ENCODE data around the gene ZFP36L1. TPM values are rescaled to one million over a fixed set of nuclear protein-coding genes. Genes with fewer than 3 reads are reported as not detected.

Gene ZFP36L1
- polyA plus RNA-seq, 1 donor from 2014 or later = 0.48 TPM

DNA sequence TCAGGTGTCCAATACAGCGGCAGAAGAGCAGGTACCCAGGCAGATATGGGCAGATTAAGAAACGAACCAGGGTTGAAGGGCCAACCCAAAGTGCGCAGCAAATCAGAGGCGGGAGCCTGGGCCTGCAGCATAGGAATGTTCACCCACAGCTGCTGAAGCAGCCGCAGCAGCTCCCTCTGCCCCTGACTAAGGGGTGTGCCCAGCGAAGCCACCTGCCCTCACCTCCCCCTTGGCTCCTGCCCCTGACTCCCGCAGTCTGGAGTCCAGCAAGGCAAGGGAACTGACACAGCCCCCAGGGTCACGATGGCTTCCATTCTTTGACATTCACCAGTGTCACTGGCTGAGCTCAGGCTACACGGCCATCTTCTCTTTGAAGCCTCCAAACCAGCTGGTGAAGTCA is 27.3 kb upstream of the ZFP36L1 start:
- no peaks in the 10 kb centered on the region for H4K20me1 ChIP-seq (ENCODE audit: insufficient read depth)
- H3K27ac ChIP-seq (ENCODE audit: low read length) = no peak overlapping the region
- no peaks in the 10 kb centered on the region for H3K27me3 ChIP-seq (ENCODE audit: insufficient read depth, low read depth, low read length)
- H3K9ac ChIP-seq (ENCODE audit: low read length) = no peak overlapping the region
- H3K36me3 ChIP-seq (ENCODE audit: insufficient read depth, low read length) = no peaks in the 10 kb centered on the region
- TF ChIP-seq RAD21 (conservative IDR thresholded peaks at IDR 0.05) = no peak
- no peak for TF ChIP-seq EP300 (conservative IDR thresholded peaks at IDR 0.05; ENCODE audit: poor library complexity, severe bottlenecking)
- TF ChIP-seq CTCF (IDR thresholded peaks at IDR 0.05; ENCODE audit: poor library complexity, severe bottlenecking) = no peak
- no peak for TF ChIP-seq REST (IDR thresholded peaks at IDR 0.05; ENCODE audit: borderline replicate concordance)
- no peak for TF ChIP-seq MXI1 (conservative IDR thresholded peaks at IDR 0.05; ENCODE audit: poor library complexity, severe bottlenecking)
- no peak for TF ChIP-seq TAF1 (IDR thresholded peaks at IDR 0.05; ENCODE audit: low read depth)
- no peak for TF ChIP-seq EZH2 (IDR thresholded peaks at IDR 0.05; ENCODE audit: borderline replicate concordance, insufficient read depth, low read length, poor library complexity, severe bottlenecking)
- no peak for TF ChIP-seq SMC3 (conservative IDR thresholded peaks at IDR 0.05; ENCODE audit: poor library complexity)
- no peak for TF ChIP-seq POLR2AphosphoS5 (IDR thresholded peaks at IDR 0.05)
- no peak overlapping the region for H3K4me2 ChIP-seq (ENCODE audit: low read length)
- H3F3A ChIP-seq (ENCODE audit: insufficient read depth, low read length, poor library complexity, severe bottlenecking) = no peaks in the 10 kb centered on the region
- H2AFZ ChIP-seq (ENCODE audit: low read depth, low read length) = no peak overlapping the region
- no peak overlapping the region for H3K4me3 ChIP-seq (ENCODE audit: low read length)
- H3K9me3 ChIP-seq (ENCODE audit: low read length) = no peaks in the 10 kb centered on the region
- no peaks in the 10 kb centered on the region for H3K9me2 ChIP-seq (ENCODE audit: insufficient read depth, low read length)
- H3K79me2 ChIP-seq (replicated peaks; ENCODE audit: insufficient read depth, low read length) = no peaks in the 10 kb centered on the region

GRCh38 chr14:68819260-68819691 is 26.4 kb upstream of the ZFP36L1 start:
- no peaks in the 10 kb centered on the region for H3K36me3 ChIP-seq (ENCODE audit: insufficient read depth, low read length)
- H3K9me3 ChIP-seq (ENCODE audit: low read length) = no peaks in the 10 kb centered on the region
- no peaks in the 10 kb centered on the region for H3K27me3 ChIP-seq (ENCODE audit: insufficient read depth, low read depth, low read length)
- H3K9ac ChIP-seq (ENCODE audit: low read length) = no peak overlapping the region
- H4K20me1 ChIP-seq (ENCODE audit: insufficient read depth) = no peaks in the 10 kb centered on the region
- H3K9me2 ChIP-seq (ENCODE audit: insufficient read depth, low read length) = no peaks in the 10 kb centered on the region
- no peaks in the 10 kb centered on the region for H3K79me2 ChIP-seq (replicated peaks; ENCODE audit: insufficient read depth, low read length)
- no peaks in the 10 kb centered on the region for H3F3A ChIP-seq (ENCODE audit: insufficient read depth, low read length, poor library complexity, severe bottlenecking)
- no peak overlapping the region for H3K27ac ChIP-seq (ENCODE audit: low read length)
- H3K4me3 ChIP-seq (ENCODE audit: low read length) = no peak overlapping the region
- H3K4me2 ChIP-seq (ENCODE audit: low read length) = no peak overlapping the region
- H2AFZ ChIP-seq (ENCODE audit: low read depth, low read length) = no peak overlapping the region
- TF ChIP-seq REST (IDR thresholded peaks at IDR 0.05; ENCODE audit: borderline replicate concordance) (no peak), EP300 (conservative IDR thresholded peaks at IDR 0.05; ENCODE audit: poor library complexity, severe bottlenecking) (no peak), CTCF (IDR thresholded peaks at IDR 0.05; ENCODE audit: poor library complexity, severe bottlenecking) (no peak), MXI1 (conservative IDR thresholded peaks at IDR 0.05; ENCODE audit: poor library complexity, severe bottlenecking) (no peak), POLR2AphosphoS5 (IDR thresholded peaks at IDR 0.05) (no peak), TAF1 (IDR thresholded peaks at IDR 0.05; ENCODE audit: low read depth) (no peak), RAD21 (conservative IDR thresholded peaks at IDR 0.05) (no peak), EZH2 (IDR thresholded peaks at IDR 0.05; ENCODE audit: borderline replicate concordance, insufficient read depth, low read length, poor library complexity, severe bottlenecking) (no peak), SMC3 (conservative IDR thresholded peaks at IDR 0.05; ENCODE audit: poor library complexity) (no peak)

Data from neural cell (in vitro differentiated cells).